ENCODE results near the gene CHN1. TPM values are rescaled to one million over a fixed set of nuclear protein-coding genes. Genes with fewer than 3 reads are reported as not detected.

The CHN1 gene
- polyA plus RNA-seq, 1 donor (not counting 4 experiments of a cell fraction or from before 2014, with no cell fraction given), result 2.3 TPM

DNA sequence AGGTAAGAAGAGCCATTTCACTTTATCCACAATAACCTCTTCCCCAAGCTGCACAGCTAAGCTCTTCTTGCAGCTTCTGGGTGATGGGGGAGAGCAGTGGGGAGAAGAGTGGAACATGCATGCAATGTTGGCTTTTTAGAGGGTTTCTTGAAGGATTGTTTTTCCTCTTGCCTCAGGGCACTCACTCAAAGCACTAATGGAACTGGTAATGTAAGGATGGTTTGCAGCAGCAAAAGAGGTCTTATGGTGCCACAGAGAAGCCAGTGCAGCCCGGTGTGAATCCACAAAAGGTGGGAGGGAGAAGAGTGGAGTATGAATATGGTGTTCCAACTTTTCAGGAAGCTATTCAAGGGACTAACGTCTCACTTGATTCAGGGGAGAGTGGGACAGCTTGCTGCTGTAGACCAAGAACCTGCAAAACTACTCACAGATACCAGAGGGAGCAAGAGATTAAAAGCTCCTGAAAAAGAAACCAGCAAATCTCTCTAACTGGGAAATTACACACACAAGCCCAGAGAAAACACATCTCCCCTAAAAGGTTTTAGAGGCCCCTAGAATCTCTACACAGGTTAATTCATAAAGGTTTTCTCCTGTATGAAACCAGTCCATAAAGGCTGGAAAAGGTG lies 116.4 kb downstream of the CHN1 start:
- Histone ChIP-seq H3K27ac (ENCODE audit: control insufficient read depth, insufficient read depth, low read length) (no peak overlapping the region), H3K4me1 (ENCODE audit: control insufficient read depth, extremely low read depth, insufficient read depth, low read length) (no peaks in the 10 kb centered on the region), H3K9me1 (ENCODE audit: control insufficient read depth, extremely low read depth, insufficient read depth, low read length) (no peaks in the 10 kb centered on the region), H3K4me2 (ENCODE audit: control insufficient read depth, extremely low read depth, insufficient read depth, low read depth, low read length) (no peak overlapping the region), H3K9me3 (ENCODE audit: control insufficient read depth, low read depth, low read length) (no peaks in the 10 kb centered on the region), H3K79me2 (ENCODE audit: control insufficient read depth, insufficient read depth, low read length) (no peaks in the 10 kb centered on the region), H3K36me3 (ENCODE audit: control insufficient read depth in 2 of 2, extremely low read depth in 1 of 2, insufficient read depth in 2 of 2, low read length in 2 of 2) (no peaks in the 10 kb centered on the region), H2AFZ (ENCODE audit: control insufficient read depth, low read length) (no peak overlapping the region), H3K27me3 (ENCODE audit: control insufficient read depth, extremely low read depth, insufficient read depth, low read length) (no peaks in the 10 kb centered on the region), H3K4me3 (ENCODE audit: control insufficient read depth in 2 of 3, extremely low read depth in 1 of 3, insufficient read depth in 2 of 3, low read depth in 1 of 3, low read length in 3 of 3) (no peak overlapping the region), H3K9ac (ENCODE audit: control insufficient read depth, extremely low read depth, insufficient read depth, low read length) (no peak overlapping the region), H4K20me1 (ENCODE audit: control insufficient read depth, extremely low read depth, insufficient read depth, low read length) (no peaks in the 10 kb centered on the region)
- dilution Hi-C loops (cut with MboI; ENCODE audit: extremely low pct_ligation_motif_present, low sequenced_read_pairs), result no loop called here
- FAIRE-seq (no peak), DNase-seq (ENCODE audit: low read depth, low spot score) (no peak)
- TF ChIP-seq EZH2 (IDR thresholded peaks at IDR 0.05; ENCODE audit: low read length) (no peak), CTCF (optimal IDR thresholded peaks at IDR 0.05 in 1 of 3, IDR thresholded peaks at IDR 0.05 in 1 of 3, conservative IDR thresholded peaks at IDR 0.05 in 1 of 3; ENCODE audit: extremely low read depth in 1 of 3, insufficient read depth in 2 of 3, low read length in 3 of 3) (no peak)

DNA sequence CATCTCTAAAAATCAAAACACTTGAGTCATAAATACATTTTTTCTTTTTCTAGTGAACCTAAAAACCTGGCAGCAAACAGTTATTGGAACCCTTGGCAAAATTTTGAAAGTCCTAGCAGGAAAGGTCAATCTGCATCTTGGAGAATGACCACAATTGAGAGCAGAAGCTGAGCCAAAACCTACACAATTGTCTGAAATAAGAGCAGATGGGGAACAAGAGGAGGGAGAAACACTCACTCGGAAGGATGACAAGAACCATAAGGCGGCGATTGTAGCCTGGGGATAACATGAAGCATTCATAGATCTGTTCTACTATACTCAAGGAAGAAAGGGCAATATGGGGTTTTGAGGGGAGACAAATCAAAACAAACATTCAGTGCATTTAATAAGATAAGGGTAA lies 117.0 kb downstream of the CHN1 start:
- dilution Hi-C loops (cut with MboI; ENCODE audit: extremely low pct_ligation_motif_present, low sequenced_read_pairs), result no loop called here
- FAIRE-seq (no peak), DNase-seq (ENCODE audit: low read depth, low spot score) (no peak)
- Histone ChIP-seq H4K20me1 (ENCODE audit: control insufficient read depth, extremely low read depth, insufficient read depth, low read length) (no peaks in the 10 kb centered on the region), H3K27me3 (ENCODE audit: control insufficient read depth, extremely low read depth, insufficient read depth, low read length) (no peaks in the 10 kb centered on the region), H3K9me1 (ENCODE audit: control insufficient read depth, extremely low read depth, insufficient read depth, low read length) (no peaks in the 10 kb centered on the region), H3K9me3 (ENCODE audit: control insufficient read depth, low read depth, low read length) (no peaks in the 10 kb centered on the region), H3K4me1 (ENCODE audit: control insufficient read depth, extremely low read depth, insufficient read depth, low read length) (no peaks in the 10 kb centered on the region), H3K4me2 (ENCODE audit: control insufficient read depth, extremely low read depth, insufficient read depth, low read depth, low read length) (no peak overlapping the region), H2AFZ (ENCODE audit: control insufficient read depth, low read length) (no peak overlapping the region), H3K79me2 (ENCODE audit: control insufficient read depth, insufficient read depth, low read length) (no peaks in the 10 kb centered on the region), H3K4me3 (ENCODE audit: control insufficient read depth in 2 of 3, extremely low read depth in 1 of 3, insufficient read depth in 2 of 3, low read depth in 1 of 3, low read length in 3 of 3) (no peak overlapping the region), H3K27ac (ENCODE audit: control insufficient read depth, insufficient read depth, low read length) (no peak overlapping the region), H3K36me3 (ENCODE audit: control insufficient read depth in 2 of 2, extremely low read depth in 1 of 2, insufficient read depth in 2 of 2, low read length in 2 of 2) (no peaks in the 10 kb centered on the region), H3K9ac (ENCODE audit: control insufficient read depth, extremely low read depth, insufficient read depth, low read length) (no peak overlapping the region)
- TF ChIP-seq EZH2 (IDR thresholded peaks at IDR 0.05; ENCODE audit: low read length) (no peak), CTCF (optimal IDR thresholded peaks at IDR 0.05 in 1 of 3, IDR thresholded peaks at IDR 0.05 in 1 of 3, conservative IDR thresholded peaks at IDR 0.05 in 1 of 3; ENCODE audit: extremely low read depth in 1 of 3, insufficient read depth in 2 of 3, low read length in 3 of 3) (no peak)
